ENCODE measurements around the gene MEA1. TPM values are rescaled to one million over a fixed set of nuclear protein-coding genes. Genes with fewer than 3 reads are reported as not detected.

MEA1 gene
- total RNA-seq, 2 donors from 2014 or later: 93.3 to 104 TPM

GRCh38 chr6:42993445-42993844, 20.3 kb downstream of the MEA1 start:
- H3K4me3 Mint-ChIP-seq: no peak overlapping the region
- no peaks in the 10 kb centered on the region for H3K9me3 Mint-ChIP-seq
- peaks cover 35% of the 10 kb centered on the region for H3K36me3 ChIP-seq (ENCODE audit: control insufficient read depth, insufficient read depth, low read length)
- H3K4me3 ChIP-seq (ENCODE audit: low read length): no peak overlapping the region
- WGBS, 2 experiments (ENCODE audit: insufficient coverage in 1 of 2, insufficient read length in 1 of 2): 93 to 98% methylated on average over 1 to 2 of the region's 2 CpGs
- DNase-seq: no peak
- no peak overlapping the region for H3K27ac ChIP-seq (ENCODE audit: low read depth, low read length)
- no peaks in the 10 kb centered on the region for H3K27me3 ChIP-seq (ENCODE audit: control insufficient read depth, insufficient read depth, low read length, poor library complexity, severe bottlenecking)
- peaks cover 46% of the 10 kb centered on the region for H3K36me3 Mint-ChIP-seq (ENCODE audit: low read depth)
- no peaks in the 10 kb centered on the region for H3K4me1 ChIP-seq (ENCODE audit: control insufficient read depth, insufficient read depth, low read length)
- H3K27me3 Mint-ChIP-seq (ENCODE audit: insufficient read depth): no peaks in the 10 kb centered on the region
- peaks cover under 1% of the 10 kb centered on the region for H3K4me1 Mint-ChIP-seq
- H3K9ac ChIP-seq (ENCODE audit: extremely low read depth, low read length, poor library complexity, severe bottlenecking): no peak overlapping the region
- no peaks in the 10 kb centered on the region for H3K9me3 ChIP-seq (ENCODE audit: control insufficient read depth, low read length)
- TF ChIP-seq CTCF (conservative IDR thresholded peaks at IDR 0.05): no peak
- no peak overlapping the region for H3K27ac Mint-ChIP-seq

GRCh38 chr6:42989923-42990322, 23.8 kb downstream of the MEA1 start:
- Histone ChIP-seq H3K27me3 (ENCODE audit: control insufficient read depth, insufficient read depth, low read length, poor library complexity, severe bottlenecking) (no peaks in the 10 kb centered on the region), H3K9me3 (ENCODE audit: control insufficient read depth, low read length) (no peaks in the 10 kb centered on the region), H3K27ac (ENCODE audit: low read depth, low read length) (no peak overlapping the region), H3K9ac (ENCODE audit: extremely low read depth, low read length, poor library complexity, severe bottlenecking) (no peak overlapping the region), H3K4me3 (ENCODE audit: low read length) (no peak overlapping the region), H3K4me1 (ENCODE audit: control insufficient read depth, insufficient read depth, low read length) (peaks cover 9% of the 10 kb centered on the region), H3K36me3 (ENCODE audit: control insufficient read depth, insufficient read depth, low read length) (peaks cover 36% of the 10 kb centered on the region)
- no peak overlapping the region for H3K27ac Mint-ChIP-seq
- H3K36me3 Mint-ChIP-seq (ENCODE audit: low read depth): peaks cover 44% of the 10 kb centered on the region
- H3K4me3 Mint-ChIP-seq: no peak overlapping the region
- 95 to 96% methylated on average over 4 to 5 of the region's 5 CpGs for WGBS, 2 experiments (ENCODE audit: insufficient coverage in 1 of 2, insufficient read length in 1 of 2)
- no peaks in the 10 kb centered on the region for H3K9me3 Mint-ChIP-seq
- H3K27me3 Mint-ChIP-seq (ENCODE audit: insufficient read depth): no peaks in the 10 kb centered on the region
- TF ChIP-seq CTCF (conservative IDR thresholded peaks at IDR 0.05): no peak
- no peak for DNase-seq
- peaks cover 28% of the 10 kb centered on the region for H3K4me1 Mint-ChIP-seq

GRCh38 chr6:42988486-42989020, 25.2 kb downstream of the MEA1 start:
- Histone ChIP-seq H3K4me1 (ENCODE audit: control insufficient read depth, insufficient read depth, low read length) (peaks cover 9% of the 10 kb centered on the region), H3K4me3 (ENCODE audit: low read length) (no peak overlapping the region), H3K9me3 (ENCODE audit: control insufficient read depth, low read length) (no peaks in the 10 kb centered on the region), H3K27ac (ENCODE audit: low read depth, low read length) (no peak overlapping the region), H3K36me3 (ENCODE audit: control insufficient read depth, insufficient read depth, low read length) (peaks cover 33% of the 10 kb centered on the region), H3K9ac (ENCODE audit: extremely low read depth, low read length, poor library complexity, severe bottlenecking) (no peak overlapping the region), H3K27me3 (ENCODE audit: control insufficient read depth, insufficient read depth, low read length, poor library complexity, severe bottlenecking) (no peaks in the 10 kb centered on the region)
- Mint-ChIP-seq H3K4me1 (peaks cover 33% of the 10 kb centered on the region), H3K9me3 (no peaks in the 10 kb centered on the region), H3K27me3 (ENCODE audit: insufficient read depth) (no peaks in the 10 kb centered on the region), H3K27ac (no peak overlapping the region), H3K36me3 (ENCODE audit: low read depth) (peaks cover 39% of the 10 kb centered on the region), H3K4me3 (no peak overlapping the region)
- WGBS, 2 experiments (ENCODE audit: insufficient coverage in 1 of 2, insufficient read length in 1 of 2): 67 to 97% methylated on average over 1 of the region's 1 CpG
- DNase-seq: no peak
- TF ChIP-seq CTCF (conservative IDR thresholded peaks at IDR 0.05): no peak
